HFFc6 (cell line): ENCODE data around the gene IGFN1. TPM values are rescaled to one million over a fixed set of nuclear protein-coding genes. Genes with fewer than 3 reads are reported as not detected.

Source experiments
- DNase-seq: peaks from one replicate; pipeline ENCODE4 v3.0.0-alpha.2; 2018
- H3K27ac Mint-ChIP-seq: 2 replicates; pipeline ENCODE4 v1.8.0; 2020; ENCODE audit warnings: mild to moderate bottlenecking, mixed read lengths
- H3K27me3 Mint-ChIP-seq: 2 replicates; pipeline ENCODE4 v1.8.0; 2021; ENCODE audit warnings: mild to moderate bottlenecking, moderate library complexity, mixed read lengths; ENCODE audit not compliant: insufficient read depth
- H3K36me3 Mint-ChIP-seq: 2 replicates; pipeline ENCODE4 v1.8.0; 2021; ENCODE audit warnings: low read depth, mixed read lengths
- H3K4me1 Mint-ChIP-seq: 2 replicates; pipeline ENCODE4 v1.8.0; 2020; ENCODE audit warnings: low read depth, mixed read lengths
- H3K4me3 Mint-ChIP-seq: 2 replicates; pipeline ENCODE4 v1.8.0; 2020; ENCODE audit warnings: mild to moderate bottlenecking, moderate library complexity, mixed read lengths
- H3K9me3 Mint-ChIP-seq: 2 replicates; pipeline ENCODE4 v1.8.0; 2020; ENCODE audit warnings: mild to moderate bottlenecking, mixed read lengths
- CTCF ChIP-seq: fragments of 200-600 bp; sonication (generic); IDR thresholded peaks from 2 replicates; pipeline ENCODE4 v1.5.0; 2021; ENCODE audit warnings: antibody characterized with exemption, mild to moderate bottlenecking
- total RNA-seq, 6 experiments: library from RNA; stranded (reverse); fragmentation: NEBNext Ultra II Directional; extraction: Animal tissue kit (Norgen Biotek cat#: 25700); gene quantifications; 2 replicates in 1 of 6; 3 replicates in 5 of 6; pipeline ENCODE4 v1.2.3, GENCODE V29; 2021

Gene IGFN1
- total RNA-seq, 6 experiments from 2014 or later = not detected

- DNase-seq = no peak
- H3K4me1 Mint-ChIP-seq = peaks cover 35% of the 10 kb centered on the region
- H3K36me3 Mint-ChIP-seq = no peaks in the 10 kb centered on the region
- TF ChIP-seq CTCF = no peak
- no peak overlapping the region for H3K4me3 Mint-ChIP-seq
- H3K9me3 Mint-ChIP-seq = no peaks in the 10 kb centered on the region
- H3K27ac Mint-ChIP-seq = no peak overlapping the region
- H3K27me3 Mint-ChIP-seq = peaks cover 11% of the 10 kb centered on the region
Observed at GRCh38 chr1:201189085-201189484, 1.5 kb upstream of the IGFN1 start.

- Mint-ChIP-seq H3K4me3 (no peak overlapping the region), H3K27me3 (peaks cover 11% of the 10 kb centered on the region), H3K36me3 (no peaks in the 10 kb centered on the region), H3K27ac (no peak overlapping the region), H3K9me3 (no peaks in the 10 kb centered on the region), H3K4me1 (peaks cover 28% of the 10 kb centered on the region)
- DNase-seq = no peak
- TF ChIP-seq CTCF = no peak
Observed at GRCh38 chr1:201190005-201190404, 619 bp upstream of the IGFN1 start.

- Mint-ChIP-seq H3K4me1 (peaks cover 20% of the 10 kb centered on the region), H3K4me3 (peak overlapping the region; percentile 52), H3K9me3 (no peaks in the 10 kb centered on the region), H3K27me3 (peaks cover 14% of the 10 kb centered on the region), H3K36me3 (no peaks in the 10 kb centered on the region), H3K27ac (peak overlapping the region; percentile 82)
- peak; percentile 92 for DNase-seq
- no peak for TF ChIP-seq CTCF
Observed at GRCh38 chr1:201191653-201192260, 1.1 kb downstream of the IGFN1 start.

- no peaks in the 10 kb centered on the region for H3K36me3 Mint-ChIP-seq
- no peak for TF ChIP-seq CTCF
- peaks cover 20% of the 10 kb centered on the region for H3K4me1 Mint-ChIP-seq
- H3K9me3 Mint-ChIP-seq = no peaks in the 10 kb centered on the region
- DNase-seq = no peak
- H3K27me3 Mint-ChIP-seq = peaks cover 13% of the 10 kb centered on the region
- no peak overlapping the region for H3K4me3 Mint-ChIP-seq
- H3K27ac Mint-ChIP-seq = peak overlapping the region; percentile 82; the same call in 1 of the 2 replicates
Observed at GRCh38 chr1:201192261-201192788, 1.7 kb downstream of the IGFN1 start.

- H3K4me3 Mint-ChIP-seq = no peak overlapping the region
- H3K9me3 Mint-ChIP-seq = no peaks in the 10 kb centered on the region
- DNase-seq = no peak
- H3K27me3 Mint-ChIP-seq = peaks cover 12% of the 10 kb centered on the region
- no peaks in the 10 kb centered on the region for H3K36me3 Mint-ChIP-seq
- H3K27ac Mint-ChIP-seq = no peak overlapping the region
- H3K4me1 Mint-ChIP-seq = peaks cover 20% of the 10 kb centered on the region
- TF ChIP-seq CTCF = no peak
Observed at GRCh38 chr1:201194046-201194445, 3.4 kb downstream of the IGFN1 start.
